HepG2 (cell line): ENCODE results near the gene STRADB. TPM values are rescaled to one million over a fixed set of nuclear protein-coding genes. Genes with fewer than 3 reads are reported as not detected.

Experiments
- AGO1 ChIP-seq: fragments of 200-400 bp; formaldehyde crosslinking; IDR thresholded peaks from 2 replicates; pipeline ENCODE4 v1.6.1; 2017; ENCODE audit warnings: mild to moderate bottlenecking, low read depth, low read length, moderate library complexity; ENCODE audit not compliant: poor library complexity, severe bottlenecking
- FOXC1 ChIP-seq: sonication (generic); formaldehyde crosslinking; IDR thresholded peaks from 2 replicates; pipeline ENCODE4 v1.8.0; 2022; ENCODE audit warnings: mild to moderate bottlenecking, missing genetic modification reagents, borderline replicate concordance
- KLF9 ChIP-seq: IDR thresholded peaks from 2 replicates; pipeline ENCODE4 v1.6.1; 2016; ENCODE audit warnings: low read depth
- MED1 ChIP-seq: sonication (generic); formaldehyde crosslinking; IDR thresholded peaks from 2 replicates; pipeline ENCODE4 v1.4.0; 2020; ENCODE audit warnings: missing genetic modification reagents
- MIXL1 ChIP-seq: IDR thresholded peaks from 2 replicates; pipeline ENCODE4 v1.6.1; 2016
- MYNN ChIP-seq: sonication (generic); formaldehyde crosslinking; IDR thresholded peaks from 2 replicates; pipeline ENCODE4 v1.4.0; 2020; ENCODE audit warnings: mild to moderate bottlenecking, low read depth, missing genetic modification reagents
- NFE2L1 ChIP-seq: sonication (generic); formaldehyde crosslinking; IDR thresholded peaks from 2 replicates; pipeline ENCODE4 v1.4.0; 2020; ENCODE audit warnings: missing genetic modification reagents, mild to moderate bottlenecking, borderline replicate concordance
- SOX5 ChIP-seq: IDR thresholded peaks from 2 replicates; pipeline ENCODE4 v1.6.1; 2016; ENCODE audit warnings: borderline replicate concordance
- TRIM24 ChIP-seq: sonication (generic); formaldehyde crosslinking; IDR thresholded peaks from 2 replicates; pipeline ENCODE4 v1.8.0; 2022; ENCODE audit warnings: mild to moderate bottlenecking, missing genetic modification reagents
- ZMYM3 ChIP-seq: sonication (generic); formaldehyde crosslinking; IDR thresholded peaks from 2 replicates; pipeline ENCODE4 v1.5.1; 2020; ENCODE audit warnings: mild to moderate bottlenecking, missing genetic modification reagents
- ZNF33A ChIP-seq: sonication (generic); formaldehyde crosslinking; IDR thresholded peaks from 2 replicates; pipeline ENCODE4 v1.5.1; 2020; ENCODE audit warnings: missing genetic modification reagents, mild to moderate bottlenecking, moderate library complexity, borderline replicate concordance
- ZNF569 ChIP-seq: sonication (generic); formaldehyde crosslinking; IDR thresholded peaks from 2 replicates; pipeline ENCODE4 v1.5.0; 2020; ENCODE audit warnings: mild to moderate bottlenecking, missing genetic modification reagents, moderate library complexity, borderline replicate concordance
- ZNF747 ChIP-seq: sonication (generic); formaldehyde crosslinking; IDR thresholded peaks from 2 replicates; pipeline ENCODE4 v1.8.1; 2023; ENCODE audit warnings: missing genetic modification reagents, mild to moderate bottlenecking, borderline replicate concordance
- ZNF776 ChIP-seq: sonication (generic); formaldehyde crosslinking; IDR thresholded peaks from 2 replicates; pipeline ENCODE4 v1.4.0; 2020; ENCODE audit warnings: mild to moderate bottlenecking, missing genetic modification reagents
- polyA plus RNA-seq, 8 experiments: library from polyadenylated mRNA; depleted of rRNA in 3 of 8; stranded (reverse) in 7 of 8; unstranded in 1 of 8; fragments of >200 nt; fragmentation: Illumina TruSeq in 4 of 8; extraction: Trizol in 4 of 8; gene quantifications; 2 replicates each; pipeline versions ENCODE4 v1.2.1 to v1.2.3, GENCODE V29; 2011 to 2016; ENCODE audit warnings: low read depth in 4 of 8, missing spikeins in 1 of 8, mixed read lengths in 1 of 8; ENCODE audit not compliant: insufficient read depth in 1 of 8
- total RNA-seq, 5 experiments: library from RNA; depleted of rRNA; stranded (reverse); fragments of >200 nt; fragmentation: Illumina TruSeq; extraction: Trizol; gene quantifications; 2 replicates each; pipeline ENCODE4 v1.2.3, GENCODE V29; 2016; ENCODE audit warnings: low read depth in 1 of 5
- TF ChIP-seq, protein P1 (sequence below): sonication (generic); formaldehyde crosslinking; IDR thresholded peaks from one replicate; pipeline ENCODE4 v1.5.1; 2020; ENCODE audit warnings: mild to moderate bottlenecking, missing genetic modification reagents; ENCODE audit errors: not compliant biosample characterization
- TF ChIP-seq, protein P2 (sequence below): IDR thresholded peaks from 2 replicates; pipeline ENCODE4 v1.6.1; 2016; ENCODE audit warnings: low read depth, missing genetic modification reagents, missing compliant biosample characterization

Gene STRADB
- total and polyA plus RNA-seq, 2 of the 13 experiments (the other 11 are each of a cell fraction or from before 2014, with no cell fraction given), result 34.1 to 66.6 TPM

DNA sequence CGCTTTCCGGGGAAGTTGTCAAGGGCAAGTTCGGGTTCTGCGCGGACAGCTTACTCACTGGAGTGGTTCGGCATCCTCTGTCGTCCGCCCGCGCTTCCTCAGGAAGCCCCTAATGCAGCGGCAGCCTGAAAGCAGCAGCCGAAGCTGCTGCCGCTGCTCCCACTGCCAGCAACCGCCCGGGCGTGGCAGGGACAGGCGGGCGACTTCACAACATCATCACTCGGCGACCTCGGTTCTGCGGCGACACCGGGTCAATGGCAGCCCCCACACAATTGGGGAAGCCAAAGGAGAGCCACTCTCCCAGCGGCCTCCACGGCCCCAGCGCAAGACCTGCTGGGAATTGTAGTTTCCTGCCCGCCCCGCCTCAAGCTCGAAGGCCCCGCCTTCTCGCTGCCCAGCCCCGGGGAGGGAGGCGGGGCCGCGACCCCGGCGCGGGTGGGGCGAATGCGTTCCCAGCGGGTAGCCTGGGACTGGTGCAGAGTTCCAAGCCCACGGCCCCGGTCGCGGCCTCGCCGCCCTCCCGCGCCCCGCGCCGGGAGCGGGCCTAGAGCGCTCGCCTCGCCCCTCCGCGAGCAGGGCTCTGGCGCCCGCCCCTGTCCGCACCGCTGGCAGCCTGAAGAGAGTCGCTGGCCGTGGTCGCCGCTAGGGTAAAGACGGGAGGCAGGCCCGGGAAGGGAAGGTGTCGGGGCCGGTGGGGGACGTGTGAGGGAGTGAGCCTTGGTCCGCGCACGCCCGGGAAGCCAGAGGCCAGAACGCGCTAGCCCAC is at the start of gene STRADB, which contains the start of gene TRAK2 (continued):
- TF ChIP-seq, protein P1, sequence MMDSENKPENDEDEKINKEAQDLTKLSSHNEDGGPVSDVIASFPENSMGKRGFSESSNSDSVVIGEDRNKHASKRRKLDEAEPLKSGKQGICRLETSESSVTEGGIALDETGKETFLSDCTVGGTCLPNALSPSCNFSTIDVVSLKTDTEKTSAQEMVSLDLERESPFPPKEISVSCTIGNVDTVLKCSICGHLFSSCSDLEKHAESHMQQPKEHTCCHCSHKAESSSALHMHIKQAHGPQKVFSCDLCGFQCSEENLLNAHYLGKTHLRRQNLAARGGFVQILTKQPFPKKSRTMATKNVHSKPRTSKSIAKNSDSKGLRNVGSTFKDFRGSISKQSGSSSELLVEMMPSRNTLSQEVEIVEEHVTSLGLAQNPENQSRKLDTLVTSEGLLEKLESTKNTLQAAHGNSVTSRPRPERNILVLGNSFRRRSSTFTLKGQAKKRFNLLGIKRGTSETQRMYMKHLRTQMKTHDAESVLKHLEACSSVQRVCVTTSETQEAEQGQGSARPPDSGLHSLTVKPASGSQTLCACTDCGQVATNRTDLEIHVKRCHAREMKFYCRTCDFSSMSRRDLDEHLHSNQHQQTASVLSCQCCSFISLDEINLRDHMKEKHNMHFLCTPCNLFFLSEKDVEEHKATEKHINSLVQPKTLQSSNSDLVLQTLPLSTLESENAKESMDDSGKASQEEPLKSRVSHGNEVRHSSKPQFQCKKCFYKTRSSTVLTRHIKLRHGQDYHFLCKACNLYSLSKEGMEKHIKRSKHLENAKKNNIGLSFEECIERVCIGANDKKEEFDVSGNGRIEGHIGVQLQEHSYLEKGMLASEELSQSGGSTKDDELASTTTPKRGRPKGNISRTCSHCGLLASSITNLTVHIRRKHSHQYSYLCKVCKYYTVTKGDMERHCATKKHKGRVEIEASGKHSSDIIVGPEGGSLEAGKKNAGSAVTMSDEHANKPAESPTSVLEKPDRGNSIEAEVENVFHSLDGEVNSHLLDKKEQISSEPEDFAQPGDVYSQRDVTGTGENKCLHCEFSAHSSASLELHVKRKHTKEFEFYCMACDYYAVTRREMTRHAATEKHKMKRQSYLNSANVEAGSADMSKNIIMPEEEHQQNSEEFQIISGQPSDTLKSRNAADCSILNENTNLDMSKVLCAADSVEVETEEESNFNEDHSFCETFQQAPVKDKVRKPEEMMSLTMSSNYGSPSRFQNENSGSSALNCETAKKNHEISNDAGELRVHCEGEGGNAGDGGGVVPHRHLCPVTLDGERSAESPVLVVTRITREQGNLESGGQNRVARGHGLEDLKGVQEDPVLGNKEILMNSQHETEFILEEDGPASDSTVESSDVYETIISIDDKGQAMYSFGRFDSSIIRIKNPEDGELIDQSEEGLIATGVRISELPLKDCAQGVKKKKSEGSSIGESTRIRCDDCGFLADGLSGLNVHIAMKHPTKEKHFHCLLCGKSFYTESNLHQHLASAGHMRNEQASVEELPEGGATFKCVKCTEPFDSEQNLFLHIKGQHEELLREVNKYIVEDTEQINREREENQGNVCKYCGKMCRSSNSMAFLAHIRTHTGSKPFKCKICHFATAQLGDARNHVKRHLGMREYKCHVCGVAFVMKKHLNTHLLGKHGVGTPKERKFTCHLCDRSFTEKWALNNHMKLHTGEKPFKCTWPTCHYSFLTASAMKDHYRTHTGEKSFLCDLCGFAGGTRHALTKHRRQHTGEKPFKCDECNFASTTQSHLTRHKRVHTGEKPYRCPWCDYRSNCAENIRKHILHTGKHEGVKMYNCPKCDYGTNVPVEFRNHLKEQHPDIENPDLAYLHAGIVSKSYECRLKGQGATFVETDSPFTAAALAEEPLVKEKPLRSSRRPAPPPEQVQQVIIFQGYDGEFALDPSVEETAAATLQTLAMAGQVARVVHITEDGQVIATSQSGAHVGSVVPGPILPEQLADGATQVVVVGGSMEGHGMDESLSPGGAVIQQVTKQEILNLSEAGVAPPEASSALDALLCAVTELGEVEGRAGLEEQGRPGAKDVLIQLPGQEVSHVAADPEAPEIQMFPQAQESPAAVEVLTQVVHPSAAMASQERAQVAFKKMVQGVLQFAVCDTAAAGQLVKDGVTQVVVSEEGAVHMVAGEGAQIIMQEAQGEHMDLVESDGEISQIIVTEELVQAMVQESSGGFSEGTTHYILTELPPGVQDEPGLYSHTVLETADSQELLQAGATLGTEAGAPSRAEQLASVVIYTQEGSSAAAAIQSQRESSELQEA (CRISPR knock-in tag), result no peak
- TF ChIP-seq, protein P2, sequence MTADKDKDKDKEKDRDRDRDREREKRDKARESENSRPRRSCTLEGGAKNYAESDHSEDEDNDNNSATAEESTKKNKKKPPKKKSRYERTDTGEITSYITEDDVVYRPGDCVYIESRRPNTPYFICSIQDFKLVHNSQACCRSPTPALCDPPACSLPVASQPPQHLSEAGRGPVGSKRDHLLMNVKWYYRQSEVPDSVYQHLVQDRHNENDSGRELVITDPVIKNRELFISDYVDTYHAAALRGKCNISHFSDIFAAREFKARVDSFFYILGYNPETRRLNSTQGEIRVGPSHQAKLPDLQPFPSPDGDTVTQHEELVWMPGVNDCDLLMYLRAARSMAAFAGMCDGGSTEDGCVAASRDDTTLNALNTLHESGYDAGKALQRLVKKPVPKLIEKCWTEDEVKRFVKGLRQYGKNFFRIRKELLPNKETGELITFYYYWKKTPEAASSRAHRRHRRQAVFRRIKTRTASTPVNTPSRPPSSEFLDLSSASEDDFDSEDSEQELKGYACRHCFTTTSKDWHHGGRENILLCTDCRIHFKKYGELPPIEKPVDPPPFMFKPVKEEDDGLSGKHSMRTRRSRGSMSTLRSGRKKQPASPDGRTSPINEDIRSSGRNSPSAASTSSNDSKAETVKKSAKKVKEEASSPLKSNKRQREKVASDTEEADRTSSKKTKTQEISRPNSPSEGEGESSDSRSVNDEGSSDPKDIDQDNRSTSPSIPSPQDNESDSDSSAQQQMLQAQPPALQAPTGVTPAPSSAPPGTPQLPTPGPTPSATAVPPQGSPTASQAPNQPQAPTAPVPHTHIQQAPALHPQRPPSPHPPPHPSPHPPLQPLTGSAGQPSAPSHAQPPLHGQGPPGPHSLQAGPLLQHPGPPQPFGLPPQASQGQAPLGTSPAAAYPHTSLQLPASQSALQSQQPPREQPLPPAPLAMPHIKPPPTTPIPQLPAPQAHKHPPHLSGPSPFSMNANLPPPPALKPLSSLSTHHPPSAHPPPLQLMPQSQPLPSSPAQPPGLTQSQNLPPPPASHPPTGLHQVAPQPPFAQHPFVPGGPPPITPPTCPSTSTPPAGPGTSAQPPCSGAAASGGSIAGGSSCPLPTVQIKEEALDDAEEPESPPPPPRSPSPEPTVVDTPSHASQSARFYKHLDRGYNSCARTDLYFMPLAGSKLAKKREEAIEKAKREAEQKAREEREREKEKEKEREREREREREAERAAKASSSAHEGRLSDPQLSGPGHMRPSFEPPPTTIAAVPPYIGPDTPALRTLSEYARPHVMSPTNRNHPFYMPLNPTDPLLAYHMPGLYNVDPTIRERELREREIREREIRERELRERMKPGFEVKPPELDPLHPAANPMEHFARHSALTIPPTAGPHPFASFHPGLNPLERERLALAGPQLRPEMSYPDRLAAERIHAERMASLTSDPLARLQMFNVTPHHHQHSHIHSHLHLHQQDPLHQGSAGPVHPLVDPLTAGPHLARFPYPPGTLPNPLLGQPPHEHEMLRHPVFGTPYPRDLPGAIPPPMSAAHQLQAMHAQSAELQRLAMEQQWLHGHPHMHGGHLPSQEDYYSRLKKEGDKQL (CRISPR knock-in tag), result peak; percentile 50; the same call in 1 of the 2 replicates
- TF ChIP-seq ZNF747 (CRISPR knock-in tag), result peak; percentile 93; the same call in 1 of the 2 replicates
- TF ChIP-seq MIXL1, result peak; percentile 39; the same call in 1 of the 2 replicates
- peak; percentile 71 for TF ChIP-seq MYNN (CRISPR knock-in tag)
- no peak for TF ChIP-seq ZNF33A
- TF ChIP-seq TRIM24 (CRISPR knock-in tag), result no peak
- TF ChIP-seq KLF9 (CRISPR knock-in tag), result no peak
- no peak for TF ChIP-seq ZNF569
- peak; percentile 97; the same call in 1 of the 2 replicates for TF ChIP-seq FOXC1 (CRISPR knock-in tag)
- peak; percentile 56; the same call in 1 of the 2 replicates for TF ChIP-seq SOX5 (CRISPR knock-in tag)
- TF ChIP-seq MED1 (CRISPR knock-in tag), result peak; percentile 70
- TF ChIP-seq AGO1, result peak; percentile 47
- TF ChIP-seq NFE2L1 (CRISPR knock-in tag), result no peak
- TF ChIP-seq ZNF776 (CRISPR knock-in tag), result peak; percentile 43
- TF ChIP-seq ZMYM3, result 0 out of 2 replicates have a peak, but pooled peaks have one; percentile 17
